GM18505 (cell line): ENCODE results near the gene SLC17A2.
"Not testable (repeated sequence)": the region's sequence is repeated elsewhere in the genome, so short reads cannot be mapped to it uniquely, and the experiment has no call there.

Experiments
- ATAC-seq: cut with Tn5 transposase; IDR thresholded peaks from one replicate; pipeline ENCODE4 v1.9.1; 2021; ENCODE audit not compliant: unreplicated experiment
- POLR2A ChIP-seq: IDR thresholded peaks from 4 replicates; pipeline ENCODE4 v1.6.1; 2011; ENCODE audit warnings: borderline replicate concordance; ENCODE audit not compliant: insufficient read depth, insufficient read length; ENCODE audit errors: extremely low read depth

SLC17A2 gene

DNA sequence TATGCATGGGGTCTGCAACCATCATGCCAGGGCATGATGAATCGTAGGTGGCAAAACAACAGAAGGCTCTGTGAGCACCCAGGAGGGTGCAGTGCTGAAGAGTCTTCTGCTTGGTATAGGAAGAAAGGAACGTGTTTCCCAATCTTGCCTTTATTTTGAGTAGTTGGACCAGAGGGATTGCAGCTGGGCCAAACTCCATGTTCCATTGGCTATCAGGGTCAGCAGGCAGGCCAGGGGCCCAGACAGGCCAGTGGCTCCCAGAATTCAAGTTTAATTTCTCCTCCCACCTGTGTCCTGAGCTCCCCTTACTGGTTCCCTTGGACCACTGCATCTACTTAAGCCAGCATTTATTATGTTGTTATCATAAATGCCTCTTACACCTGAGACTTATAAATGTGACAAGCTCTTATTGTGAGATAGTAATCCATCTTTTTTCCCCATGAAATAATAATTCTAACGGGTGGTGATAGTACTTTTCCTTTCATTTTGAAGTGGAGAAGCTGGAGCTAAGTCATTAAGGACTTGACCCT, 31.2 kb upstream of the SLC17A2 start:
- no peak for ATAC-seq
- TF ChIP-seq POLR2A = no peak

DNA sequence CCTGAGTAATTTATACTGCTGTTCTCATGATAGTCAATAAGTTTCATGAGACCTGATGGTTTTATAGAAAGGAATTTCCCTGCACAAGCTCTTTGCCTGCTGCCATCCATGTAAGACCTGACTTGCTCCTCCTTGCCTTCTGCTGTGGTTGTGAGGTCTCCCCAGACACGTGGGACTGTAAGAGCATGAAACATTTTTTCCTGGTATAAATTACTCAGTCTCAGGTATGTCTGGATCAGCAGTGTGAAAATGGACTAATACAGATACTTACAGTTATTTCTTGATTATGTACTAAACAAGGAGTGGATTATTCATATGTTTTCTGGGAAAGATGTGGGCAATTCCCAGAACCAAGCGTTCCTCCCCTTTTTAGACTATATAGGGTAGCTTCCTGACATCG, 30.2 kb upstream of the SLC17A2 start:
- TF ChIP-seq POLR2A = no peak

DNA sequence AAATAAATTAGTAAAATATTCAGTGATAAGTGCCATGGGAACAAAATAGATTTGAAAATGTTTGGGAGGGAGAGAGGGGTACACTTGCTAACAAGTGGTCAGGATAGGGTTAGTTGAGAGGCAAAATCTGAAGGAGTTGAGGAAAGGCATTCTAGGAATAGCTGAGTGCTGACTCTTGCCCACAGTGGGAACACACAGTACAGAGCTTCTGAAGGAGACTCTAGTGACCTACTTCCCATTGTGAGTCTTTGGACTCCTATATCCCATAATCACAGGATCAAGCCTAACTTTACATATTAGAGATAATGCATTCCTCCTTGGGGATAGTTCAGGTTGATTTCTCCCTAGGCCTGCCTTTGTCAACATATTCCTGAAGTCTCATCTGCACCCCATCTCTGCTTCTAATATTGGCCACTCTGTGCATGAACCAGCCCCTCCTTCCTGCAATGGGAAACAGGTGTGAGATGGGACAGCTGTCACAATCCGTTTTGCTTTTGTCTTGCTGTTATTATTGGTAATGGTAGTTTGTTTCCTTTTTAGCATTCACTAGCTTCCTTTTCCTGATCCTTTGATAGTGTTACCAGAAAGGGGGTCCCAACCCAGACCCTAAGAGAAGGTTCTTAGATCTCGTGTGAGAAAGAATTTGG, 29.5 kb upstream of the SLC17A2 start:
- TF ChIP-seq POLR2A = no peak
- no peak for ATAC-seq

More for the DNA sequence above, 30.2 kb upstream of the SLC17A2 start:
- no peak for ATAC-seq

DNA sequence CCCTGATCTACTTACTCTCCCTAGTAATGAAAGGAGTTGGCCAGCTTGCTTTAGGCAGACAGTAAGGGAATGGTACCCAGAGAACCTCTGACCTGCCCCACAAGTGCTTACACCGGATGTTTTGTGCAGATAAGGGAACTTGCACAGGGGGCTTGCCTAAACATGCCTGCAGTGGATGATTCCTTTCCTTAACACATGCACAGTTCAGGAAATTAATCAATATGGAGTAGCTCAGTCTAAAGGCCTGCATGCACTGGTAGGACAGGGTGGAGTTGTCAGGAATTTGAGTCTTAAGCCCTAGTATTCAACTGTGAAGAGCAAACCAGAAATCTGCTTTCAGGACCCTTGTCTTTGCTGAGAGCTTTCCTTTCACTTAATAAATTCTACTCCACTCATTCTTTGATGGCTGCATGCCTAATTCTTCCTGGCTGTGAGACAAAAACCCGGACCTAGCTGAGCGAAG, 28.2 kb upstream of the SLC17A2 start:
- TF ChIP-seq POLR2A = no peak
- no peak for ATAC-seq

DNA sequence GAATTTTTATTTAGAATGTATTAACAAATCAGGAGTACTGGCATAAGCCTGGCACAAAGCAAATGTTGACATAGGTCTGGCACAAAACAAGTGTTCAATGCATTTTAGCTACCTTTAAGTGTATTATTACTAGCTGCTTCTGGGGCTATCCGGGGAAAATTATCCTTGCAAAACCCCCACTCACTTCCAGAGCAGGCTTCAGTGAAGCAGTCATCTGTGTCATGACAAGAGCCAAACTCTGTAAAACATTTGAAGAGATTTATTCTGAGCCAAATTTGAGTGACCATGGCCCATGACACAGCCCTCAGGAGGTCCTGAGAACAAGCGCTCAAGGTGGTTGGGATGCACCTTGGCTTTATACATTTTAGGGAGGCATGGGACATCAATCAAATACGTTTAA, 25.7 kb upstream of the SLC17A2 start:
- ATAC-seq = no peak
- no peak for TF ChIP-seq POLR2A

DNA sequence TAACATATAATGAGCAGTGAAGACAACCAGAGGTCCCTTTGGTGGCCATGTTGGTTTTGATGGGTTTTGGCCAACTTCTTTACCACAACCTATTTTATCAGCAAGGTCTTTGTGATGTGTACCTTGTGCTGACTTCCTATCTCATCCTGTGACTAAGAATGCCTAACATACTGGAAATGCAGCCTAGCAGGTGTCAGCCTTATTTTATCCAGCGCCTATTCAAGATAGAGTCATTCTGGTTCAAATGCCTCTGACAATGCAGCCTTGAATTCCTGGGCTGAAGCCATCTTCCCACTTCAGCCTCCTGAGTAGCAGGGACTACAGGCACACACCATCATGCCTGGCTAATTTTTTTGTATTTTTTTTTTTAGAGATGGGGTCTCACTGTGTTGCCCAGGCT, 24.3 kb upstream of the SLC17A2 start:
- no peak for TF ChIP-seq POLR2A
- no peak for ATAC-seq

DNA sequence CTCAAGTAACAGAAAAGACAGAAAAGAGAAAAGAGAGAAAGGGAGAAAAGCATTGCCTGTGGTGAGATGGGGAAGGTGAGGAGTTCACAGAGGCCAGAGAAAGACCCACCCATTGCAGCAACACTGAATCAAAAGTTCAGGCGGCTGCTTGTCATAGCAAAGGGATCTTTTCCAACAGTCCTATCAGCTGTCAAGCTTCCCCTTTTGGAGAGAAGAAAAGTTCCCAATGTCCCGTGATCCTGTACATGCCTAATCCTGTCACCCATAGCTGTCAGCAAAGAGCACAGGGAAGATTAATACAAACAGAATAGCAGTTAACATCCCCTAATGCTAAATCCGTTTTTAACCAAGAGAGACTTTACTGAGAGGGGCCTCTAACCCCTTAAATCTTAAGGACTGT, 23.2 kb upstream of the SLC17A2 start:
- ATAC-seq = no peak
- no peak for TF ChIP-seq POLR2A

DNA sequence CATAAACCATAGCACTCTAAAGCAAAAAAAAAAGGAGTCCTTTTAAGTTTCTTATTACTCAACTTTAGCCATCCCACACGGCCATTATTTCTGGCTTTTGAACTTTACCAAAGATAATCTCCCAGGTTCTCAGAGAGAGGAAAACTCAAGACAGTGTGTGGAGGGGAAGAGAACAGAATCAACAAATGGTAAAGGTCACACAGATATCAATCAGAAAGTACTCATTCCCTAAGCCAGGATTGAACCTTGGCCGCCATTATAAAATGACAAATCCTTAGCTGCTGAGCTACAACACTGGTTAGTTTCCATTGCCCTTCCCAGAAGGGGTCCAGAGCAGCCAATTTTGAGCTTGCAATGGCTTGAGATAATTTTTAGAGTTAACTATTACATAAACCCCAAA, 22.0 kb upstream of the SLC17A2 start:
- no peak for TF ChIP-seq POLR2A
- no peak for ATAC-seq

DNA sequence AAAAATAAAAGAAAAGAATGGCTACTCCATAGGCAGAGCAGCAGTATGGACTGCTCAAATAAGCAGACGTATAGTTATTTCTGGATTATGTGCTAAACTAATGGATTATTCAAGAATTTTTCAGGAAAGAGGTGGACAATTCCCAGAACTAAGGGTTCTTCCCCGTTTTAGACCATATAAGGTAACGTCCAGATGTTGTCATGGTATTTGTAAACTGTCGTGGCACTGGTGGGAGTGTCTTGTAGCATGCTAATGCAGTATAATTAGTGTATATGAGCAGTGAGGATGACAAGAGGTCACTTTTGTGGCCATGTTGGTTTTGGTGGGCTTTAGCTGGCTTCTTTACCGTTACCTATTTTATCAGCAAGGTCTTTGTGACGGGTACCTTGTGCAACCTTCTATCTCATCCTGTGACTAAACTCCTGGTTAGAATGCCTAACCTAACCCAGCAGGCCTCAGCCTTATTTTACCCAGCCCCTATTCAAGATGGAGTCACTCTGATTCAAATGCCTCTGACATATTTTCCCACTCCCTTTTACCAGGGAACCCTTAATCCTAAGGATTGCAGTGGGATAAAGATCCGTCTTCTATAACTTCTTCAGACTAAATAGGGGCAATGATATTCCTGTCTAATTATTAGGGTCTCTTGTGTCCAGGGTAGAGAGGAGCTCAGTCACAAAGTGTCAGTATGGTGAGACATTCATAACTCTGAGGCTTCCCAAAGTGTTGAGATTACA, 21.0 kb upstream of the SLC17A2 start:
- no peak for ATAC-seq
- no peak for TF ChIP-seq POLR2A

DNA sequence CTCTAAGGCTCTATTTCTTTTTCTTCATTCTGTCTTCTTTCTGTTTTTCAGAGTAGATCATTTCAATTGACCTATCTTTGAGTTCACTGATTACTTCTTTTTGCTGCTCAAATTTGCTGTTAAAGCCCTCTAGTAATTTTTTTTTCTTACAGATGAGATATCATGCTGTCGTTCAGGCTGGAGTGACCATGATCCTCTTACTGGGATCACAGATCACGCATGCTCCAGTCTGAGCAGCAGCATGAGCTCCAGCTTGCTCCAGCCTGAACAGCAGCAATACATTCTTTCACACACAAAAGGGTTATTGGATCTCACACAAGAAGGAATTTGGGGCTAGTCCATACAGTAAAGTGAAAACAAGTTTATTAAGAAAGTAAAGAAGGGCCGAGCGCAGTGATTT, 19.8 kb upstream of the SLC17A2 start:
- no peak for TF ChIP-seq POLR2A
- ATAC-seq = no peak

DNA sequence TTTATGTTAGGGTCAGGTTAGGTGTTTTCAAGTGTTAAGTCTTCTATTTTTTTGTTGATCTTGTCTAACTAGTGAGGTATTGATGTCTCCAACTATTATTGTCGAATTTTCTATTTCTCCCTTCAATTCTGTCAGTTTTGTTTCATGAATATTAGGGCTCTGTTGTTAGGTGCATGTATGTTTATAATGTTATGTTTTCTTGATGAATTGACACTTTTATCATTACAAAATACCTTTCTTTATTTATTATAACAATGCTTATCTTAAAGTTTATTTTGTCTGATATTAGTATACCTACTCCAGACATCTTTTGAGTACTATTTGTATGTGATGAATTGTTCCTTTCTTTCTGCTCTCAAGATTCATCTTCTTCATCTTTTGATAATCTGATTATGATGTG, 19.2 kb upstream of the SLC17A2 start:
- no peak for TF ChIP-seq POLR2A
- ATAC-seq = no peak

DNA sequence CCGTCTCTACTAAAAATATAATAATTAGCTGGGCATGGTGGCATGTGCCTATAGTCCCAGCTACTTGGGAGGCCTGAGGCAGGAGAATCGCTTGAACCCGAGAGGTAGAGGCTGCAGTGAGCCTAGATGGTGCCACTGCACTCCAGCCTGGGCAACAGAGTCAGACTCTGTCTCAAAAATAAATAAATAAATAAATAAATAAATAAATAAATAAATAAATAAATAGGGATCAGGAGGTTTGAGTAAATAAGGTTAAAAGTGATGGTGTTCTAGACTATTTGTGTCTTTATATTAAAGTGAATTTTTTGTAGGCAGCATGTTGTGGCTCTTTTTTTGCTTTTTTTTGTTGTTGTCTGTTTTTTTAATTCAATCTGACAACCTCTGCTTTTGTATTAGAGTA, 17.0 kb upstream of the SLC17A2 start:
- not testable (repeated sequence) for ATAC-seq

DNA sequence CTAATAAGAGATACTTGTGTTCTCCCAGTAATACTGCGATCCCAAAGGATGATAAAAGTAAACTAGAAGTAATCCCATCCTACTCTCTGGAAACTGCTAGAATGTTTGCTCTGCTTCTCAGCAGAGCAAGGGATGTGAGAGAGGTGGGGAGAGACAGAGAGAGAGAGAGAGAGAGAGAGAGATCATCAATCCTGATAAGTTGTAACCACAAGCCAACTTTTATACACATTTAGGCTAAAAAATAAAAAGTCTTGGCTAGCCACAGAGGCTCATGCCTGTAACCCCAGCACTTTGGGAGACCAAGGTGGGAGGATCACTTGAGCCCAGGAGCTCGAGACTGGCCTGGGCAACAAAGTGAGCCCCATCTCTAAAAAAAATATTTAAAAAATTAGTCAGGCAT, 16.1 kb upstream of the SLC17A2 start:
- TF ChIP-seq POLR2A = no peak
- no peak for ATAC-seq

DNA sequence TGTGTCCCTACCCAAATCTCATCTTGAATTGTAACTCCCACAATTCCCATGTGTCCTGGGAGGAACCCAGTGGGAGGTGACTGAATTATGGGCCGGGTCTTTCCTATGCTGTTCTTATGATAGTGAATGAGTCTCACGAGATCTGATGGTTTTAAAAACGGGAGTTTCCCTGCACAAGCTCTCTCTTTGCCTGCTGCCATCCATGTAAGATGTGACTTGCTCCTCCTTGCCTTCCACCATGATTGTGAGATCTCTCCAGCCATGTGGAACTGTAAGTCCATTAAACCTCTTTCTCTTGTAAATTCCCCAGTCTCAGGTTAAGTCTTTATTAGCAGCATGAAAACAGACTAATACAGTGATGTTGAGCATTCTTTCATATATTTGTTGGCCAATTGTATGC, 15.2 kb upstream of the SLC17A2 start:
- ATAC-seq = not testable (repeated sequence)
